Measurements from ENCODE around the gene GSTA4. TPM values are rescaled to one million over a fixed set of nuclear protein-coding genes. Genes with fewer than 3 reads are reported as not detected.

GSTA4 gene
- total RNA-seq, 2 experiments from 2014 or later, result 0.63 to 1.1 TPM

GRCh38 chr6:52972989-52973388, 22.1 kb downstream of the GSTA4 start:
- no peaks in the 10 kb centered on the region for H3K79me2 ChIP-seq (ENCODE audit: insufficient read depth, low read depth, low read length)
- H3K4me1 ChIP-seq (ENCODE audit: insufficient read depth, low read length, poor library complexity, severe bottlenecking), result no peaks in the 10 kb centered on the region
- H3K4me2 ChIP-seq (ENCODE audit: low read length), result no peak overlapping the region
- intact Hi-C loops (cut with micrococcal nuclease; ENCODE audit: unreplicated experiment), result no loop called here
- POLR2A ChIA-PET, result interaction anchor here (0.6 kb wide), 2 partner anchors 21 to 751 kb away, joined by 3 to 4 read pairs; no protein-coding TSS in a partner anchor
- no peaks in the 10 kb centered on the region for H3K9me2 ChIP-seq (ENCODE audit: insufficient read depth, low read length)
- no peak for DNase-seq (ENCODE audit: low spot score)
- TF ChIP-seq, protein P1, sequence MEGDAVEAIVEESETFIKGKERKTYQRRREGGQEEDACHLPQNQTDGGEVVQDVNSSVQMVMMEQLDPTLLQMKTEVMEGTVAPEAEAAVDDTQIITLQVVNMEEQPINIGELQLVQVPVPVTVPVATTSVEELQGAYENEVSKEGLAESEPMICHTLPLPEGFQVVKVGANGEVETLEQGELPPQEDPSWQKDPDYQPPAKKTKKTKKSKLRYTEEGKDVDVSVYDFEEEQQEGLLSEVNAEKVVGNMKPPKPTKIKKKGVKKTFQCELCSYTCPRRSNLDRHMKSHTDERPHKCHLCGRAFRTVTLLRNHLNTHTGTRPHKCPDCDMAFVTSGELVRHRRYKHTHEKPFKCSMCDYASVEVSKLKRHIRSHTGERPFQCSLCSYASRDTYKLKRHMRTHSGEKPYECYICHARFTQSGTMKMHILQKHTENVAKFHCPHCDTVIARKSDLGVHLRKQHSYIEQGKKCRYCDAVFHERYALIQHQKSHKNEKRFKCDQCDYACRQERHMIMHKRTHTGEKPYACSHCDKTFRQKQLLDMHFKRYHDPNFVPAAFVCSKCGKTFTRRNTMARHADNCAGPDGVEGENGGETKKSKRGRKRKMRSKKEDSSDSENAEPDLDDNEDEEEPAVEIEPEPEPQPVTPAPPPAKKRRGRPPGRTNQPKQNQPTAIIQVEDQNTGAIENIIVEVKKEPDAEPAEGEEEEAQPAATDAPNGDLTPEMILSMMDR (conservative IDR thresholded peaks at IDR 0.05; ENCODE audit: low read length), result no peak
- no peak for TF ChIP-seq EZH2phosphoT487 (IDR thresholded peaks at IDR 0.05; ENCODE audit: borderline replicate concordance, low read depth, low read length)
- no peaks in the 10 kb centered on the region for H3K36me3 ChIP-seq (ENCODE audit: insufficient read depth, low read length)
- no peak overlapping the region for H2AFZ ChIP-seq (ENCODE audit: low read length)
- BruUV-seq (replicated peaks), result no TSS peak
- no peaks in the 10 kb centered on the region for H4K20me1 ChIP-seq (ENCODE audit: insufficient read depth, low read length)
- no peaks in the 10 kb centered on the region for H3K9me3 ChIP-seq (ENCODE audit: low read length)
- H3K27ac ChIP-seq (ENCODE audit: low read depth, low read length, poor library complexity, severe bottlenecking), result no peak overlapping the region
- H3K4me3 ChIP-seq (ENCODE audit: low read depth, low read length, poor library complexity, severe bottlenecking), result no peak overlapping the region
- CTCF ChIA-PET (ENCODE audit: unreplicated experiment), result no interaction called here

- no peaks in the 10 kb centered on the region for H3K9me2 ChIP-seq (ENCODE audit: insufficient read depth, low read length)
- no TSS peak for BruUV-seq (replicated peaks)
- intact Hi-C loops (cut with micrococcal nuclease; ENCODE audit: unreplicated experiment), result no loop called here
- no peak overlapping the region for H3K27ac ChIP-seq (ENCODE audit: low read depth, low read length, poor library complexity, severe bottlenecking)
- no peak for DNase-seq (ENCODE audit: low spot score)
- ChIA-PET POLR2A (interaction anchor here (0.7 kb wide), 2 partner anchors 74 to 1155 kb away, joined by 3 read pairs; no protein-coding TSS in a partner anchor), CTCF (ENCODE audit: unreplicated experiment) (no interaction called here)
- no peak overlapping the region for H3K4me2 ChIP-seq (ENCODE audit: low read length)
- no peaks in the 10 kb centered on the region for H3K36me3 ChIP-seq (ENCODE audit: insufficient read depth, low read length)
- no peaks in the 10 kb centered on the region; the same call in 1 of the 2 replicates for H4K20me1 ChIP-seq (ENCODE audit: insufficient read depth, low read length)
- H2AFZ ChIP-seq (ENCODE audit: low read length), result no peak overlapping the region
- no peaks in the 10 kb centered on the region for H3K4me1 ChIP-seq (ENCODE audit: insufficient read depth, low read length, poor library complexity, severe bottlenecking)
- H3K79me2 ChIP-seq (ENCODE audit: insufficient read depth, low read depth, low read length), result no peaks in the 10 kb centered on the region
- TF ChIP-seq, protein P1 (conservative IDR thresholded peaks at IDR 0.05; ENCODE audit: low read length), result no peak
- TF ChIP-seq EZH2phosphoT487 (IDR thresholded peaks at IDR 0.05; ENCODE audit: borderline replicate concordance, low read depth, low read length), result no peak
- no peaks in the 10 kb centered on the region for H3K9me3 ChIP-seq (ENCODE audit: low read length)
- no peak overlapping the region for H3K4me3 ChIP-seq (ENCODE audit: low read depth, low read length, poor library complexity, severe bottlenecking)
Observed at GRCh38 chr6:52969359-52969758, 25.7 kb downstream of the GSTA4 start.

- ChIA-PET POLR2A (interaction anchor here (0.7 kb wide), 1 partner anchor 15 kb away, joined by 3 read pairs; no protein-coding TSS in a partner anchor), CTCF (ENCODE audit: unreplicated experiment) (no interaction called here)
- Histone ChIP-seq H4K20me1 (ENCODE audit: insufficient read depth, low read length) (no peaks in the 10 kb centered on the region; the same call in 1 of the 2 replicates), H3K79me2 (ENCODE audit: insufficient read depth, low read depth, low read length) (no peaks in the 10 kb centered on the region), H3K9me2 (ENCODE audit: insufficient read depth, low read length) (no peaks in the 10 kb centered on the region), H3K27ac (ENCODE audit: low read depth, low read length, poor library complexity, severe bottlenecking) (no peak overlapping the region), H2AFZ (ENCODE audit: low read length) (no peak overlapping the region), H3K36me3 (ENCODE audit: insufficient read depth, low read length) (no peaks in the 10 kb centered on the region), H3K9me3 (ENCODE audit: low read length) (no peaks in the 10 kb centered on the region), H3K4me2 (ENCODE audit: low read length) (no peak overlapping the region), H3K4me3 (ENCODE audit: low read depth, low read length, poor library complexity, severe bottlenecking) (no peak overlapping the region), H3K4me1 (ENCODE audit: insufficient read depth, low read length, poor library complexity, severe bottlenecking) (no peaks in the 10 kb centered on the region)
- DNase-seq (ENCODE audit: low spot score), result no peak
- TF ChIP-seq EZH2phosphoT487 (IDR thresholded peaks at IDR 0.05; ENCODE audit: borderline replicate concordance, low read depth, low read length), result no peak
- TF ChIP-seq, protein P1 (conservative IDR thresholded peaks at IDR 0.05; ENCODE audit: low read length), result no peak
- BruUV-seq (replicated peaks), result no TSS peak
- intact Hi-C loops (cut with micrococcal nuclease; ENCODE audit: unreplicated experiment), result no loop called here
Observed at GRCh38 chr6:52966101-52966500, 29.0 kb downstream of the GSTA4 start.
